Loucy (cell line): Measurements from ENCODE around the gene MTFR1L.

Experiments used
- EZH2phosphoT487 ChIP-seq: fragments of 200-600 bp; IDR thresholded peaks from 2 replicates; pipeline ENCODE4 v1.6.1; 2018; ENCODE audit warnings: antibody characterized with exemption, mild to moderate bottlenecking, moderate library complexity, borderline replicate concordance
- TF ChIP-seq, protein P1 (sequence below): fragments of 200-600 bp; sonication (generic); conservative IDR thresholded peaks from 2 replicates; pipeline ENCODE4 v1.5.1; 2014; ENCODE audit warnings: mild to moderate bottlenecking, antibody characterized with exemption, low read length

DNA sequence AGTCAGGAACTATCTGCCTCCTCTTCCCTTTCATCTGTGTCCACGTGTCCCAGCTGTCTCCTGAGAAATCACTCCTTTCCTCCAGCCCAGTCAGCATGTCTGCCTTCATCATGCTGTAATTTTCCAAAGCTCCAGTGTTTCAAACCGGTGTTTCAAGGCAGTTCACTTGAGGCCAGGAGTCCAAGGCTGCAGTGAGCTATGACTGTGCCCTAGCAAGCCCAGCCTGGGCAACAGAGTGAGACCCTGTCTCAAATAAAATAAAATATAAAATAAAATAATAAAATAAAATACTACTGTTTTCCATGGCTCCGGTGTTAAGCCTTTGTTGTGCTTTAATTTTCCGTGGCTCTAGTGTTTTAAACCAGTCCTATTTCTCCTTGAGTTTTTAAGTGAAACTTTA, 27.6 kb upstream of the MTFR1L start:
- TF ChIP-seq, protein P1, sequence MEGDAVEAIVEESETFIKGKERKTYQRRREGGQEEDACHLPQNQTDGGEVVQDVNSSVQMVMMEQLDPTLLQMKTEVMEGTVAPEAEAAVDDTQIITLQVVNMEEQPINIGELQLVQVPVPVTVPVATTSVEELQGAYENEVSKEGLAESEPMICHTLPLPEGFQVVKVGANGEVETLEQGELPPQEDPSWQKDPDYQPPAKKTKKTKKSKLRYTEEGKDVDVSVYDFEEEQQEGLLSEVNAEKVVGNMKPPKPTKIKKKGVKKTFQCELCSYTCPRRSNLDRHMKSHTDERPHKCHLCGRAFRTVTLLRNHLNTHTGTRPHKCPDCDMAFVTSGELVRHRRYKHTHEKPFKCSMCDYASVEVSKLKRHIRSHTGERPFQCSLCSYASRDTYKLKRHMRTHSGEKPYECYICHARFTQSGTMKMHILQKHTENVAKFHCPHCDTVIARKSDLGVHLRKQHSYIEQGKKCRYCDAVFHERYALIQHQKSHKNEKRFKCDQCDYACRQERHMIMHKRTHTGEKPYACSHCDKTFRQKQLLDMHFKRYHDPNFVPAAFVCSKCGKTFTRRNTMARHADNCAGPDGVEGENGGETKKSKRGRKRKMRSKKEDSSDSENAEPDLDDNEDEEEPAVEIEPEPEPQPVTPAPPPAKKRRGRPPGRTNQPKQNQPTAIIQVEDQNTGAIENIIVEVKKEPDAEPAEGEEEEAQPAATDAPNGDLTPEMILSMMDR = no peak
- TF ChIP-seq EZH2phosphoT487 = no peak
